Activated naive CD4-positive, alpha-beta T cell (primary cell): ENCODE measurements around the gene DNAJC19.
"Not testable (repeated sequence)": the region's sequence is repeated elsewhere in the genome, so short reads cannot be mapped to it uniquely, and the experiment has no call there.

Experiments
- DNase-seq, 4 experiments: peaks; one replicate each; lab custom pipeline; 2025; lab: John Stamatoyannopoulos, UW

DNAJC19 gene

GRCh38 chr3:180989291-180990163 is at the start of gene DNAJC19:
Gene DNAJC19, minus strand, starts transcription at chr3:180989736. Its CDS starts 134 bp downstream, at chr3:180989602.
- peak; percentile 51 to 79 (median 66) for DNase-seq

GRCh38 chr3:181030948-181031347 is 41.4 kb upstream of the DNAJC19 start:
- DNase-seq, result no peak

GRCh38 chr3:181025204-181025603 is 35.7 kb upstream of the DNAJC19 start:
- no peak for DNase-seq

- DNase-seq, result no peak
Observed at GRCh38 chr3:181017690-181018089, 28.2 kb upstream of the DNAJC19 start.

- DNase-seq, result no peak
Observed at GRCh38 chr3:181009225-181009624, 19.7 kb upstream of the DNAJC19 start.

GRCh38 chr3:181008796-181009195 is 19.3 kb upstream of the DNAJC19 start:
- no peak for DNase-seq

- no peak for DNase-seq
Observed at GRCh38 chr3:181007262-181007661, 17.7 kb upstream of the DNAJC19 start.

- DNase-seq, result no peak
Observed at GRCh38 chr3:181006541-181006940, 17.0 kb upstream of the DNAJC19 start.

GRCh38 chr3:181003469-181003868 is 13.9 kb upstream of the DNAJC19 start:
- DNase-seq, result not testable (repeated sequence)

GRCh38 chr3:181002331-181002730 is 12.8 kb upstream of the DNAJC19 start:
- not testable (repeated sequence) for DNase-seq

- no peak for DNase-seq
Observed at GRCh38 chr3:180996415-180996932, 6.9 kb upstream of the DNAJC19 start.

- no peak for DNase-seq
Observed at GRCh38 chr3:180990505-180990904, 969 bp upstream of the DNAJC19 start.

- no peak for DNase-seq
Observed at GRCh38 chr3:180987344-180987743, 2.2 kb downstream of the DNAJC19 start.

- DNase-seq, result not testable (repeated sequence)
Observed at GRCh38 chr3:180986366-180986765, 3.2 kb downstream of the DNAJC19 start.

GRCh38 chr3:180983136-180983535 is 6.4 kb downstream of the DNAJC19 start:
- no peak for DNase-seq

- DNase-seq, result no peak
Observed at GRCh38 chr3:180981912-180982311, 7.6 kb downstream of the DNAJC19 start.

- DNase-seq, result no peak
Observed at GRCh38 chr3:180980611-180981010, 8.9 kb downstream of the DNAJC19 start.

- DNase-seq, result no peak
Observed at GRCh38 chr3:180979961-180980360, 9.6 kb downstream of the DNAJC19 start.

- no peak for DNase-seq
Observed at GRCh38 chr3:180977498-180977897, 12.0 kb downstream of the DNAJC19 start.

GRCh38 chr3:180974286-180974685 is 15.2 kb downstream of the DNAJC19 start:
- no peak for DNase-seq

GRCh38 chr3:180973543-180973942 is 16.0 kb downstream of the DNAJC19 start:
- no peak for DNase-seq

GRCh38 chr3:180970931-180971330 is 18.6 kb downstream of the DNAJC19 start:
- no peak for DNase-seq

- no peak for DNase-seq
Observed at GRCh38 chr3:180962530-180962929, 27.0 kb downstream of the DNAJC19 start.

GRCh38 chr3:180961552-180961951 is 28.0 kb downstream of the DNAJC19 start:
- no peak for DNase-seq
